GM12892 (cell line): Measurements from ENCODE around the gene GABRQ.

Experiments used
- POLR2A ChIP-seq: IDR thresholded peaks from 2 replicates; pipeline ENCODE4 v1.6.1; 2011; ENCODE audit warnings: low read depth, low read length, control low read depth
- TAF1 ChIP-seq: IDR thresholded peaks from 2 replicates; pipeline ENCODE4 v1.6.1; 2011; ENCODE audit warnings: low read depth, mild to moderate bottlenecking, control low read depth, low read length, borderline replicate concordance

GRCh38 chrX:152652060-152652459, 14.4 kb downstream of the GABRQ start:
- TF ChIP-seq TAF1 (no peak), POLR2A (no peak)
